Parathyroid adenoma (tissue), 2 donors: ENCODE results near the gene ARPIN.
A peak's percentile ranks its signal among the peaks of the same experiment; 100 is the strongest.
"Not testable (repeated sequence)": the region's sequence is repeated elsewhere in the genome, so short reads cannot be mapped to it uniquely, and the experiment has no call there.

Source experiments
- H2AFZ ChIP-seq: fragments of 300-600 bp; sonication (generic); one replicate; pipeline ENCODE4 v1.7.0; 2017; ENCODE audit warnings: antibody characterized with exemption, mild to moderate bottlenecking
- H3K27ac ChIP-seq: fragments of 300-600 bp; sonication (generic); one replicate; pipeline ENCODE4 v1.7.0; 2017
- H3K27me3 ChIP-seq: fragments of 300-600 bp; sonication (generic); one replicate; pipeline ENCODE4 v1.7.0; 2017; ENCODE audit warnings: low read length; ENCODE audit not compliant: control insufficient read depth, insufficient read depth
- H3K36me3 ChIP-seq: fragments of 300-600 bp; sonication (generic); one replicate; pipeline ENCODE4 v1.7.0; 2017; ENCODE audit warnings: low read length; ENCODE audit not compliant: control insufficient read depth, insufficient read depth
- H3K4me1 ChIP-seq: fragments of 300-600 bp; sonication (generic); one replicate; pipeline ENCODE4 v1.7.0; 2017; ENCODE audit warnings: control low read depth
- H3K4me2 ChIP-seq: fragments of 300-600 bp; sonication (generic); one replicate; pipeline ENCODE4 v1.7.0; 2017; ENCODE audit warnings: low read length
- H3K4me3 ChIP-seq: fragments of 300-600 bp; sonication (generic); one replicate; pipeline ENCODE4 v1.7.0; 2017; ENCODE audit warnings: low read depth, low read length
- H3K79me2 ChIP-seq: fragments of 300-600 bp; sonication (generic); one replicate; pipeline ENCODE4 v1.7.0; 2017; ENCODE audit warnings: control low read depth
- H3K9ac ChIP-seq: fragments of 300-600 bp; sonication (generic); one replicate; pipeline ENCODE4 v1.7.0; 2017; ENCODE audit warnings: mild to moderate bottlenecking
- H3K9me3 ChIP-seq: fragments of 300-600 bp; sonication (generic); one replicate; pipeline ENCODE4 v1.7.0; 2017; ENCODE audit warnings: low read length; ENCODE audit not compliant: control insufficient read depth
- CTCF ChIP-seq: fragments of 300-600 bp; sonication (generic); IDR thresholded peaks from one replicate; pipeline ENCODE4 v1.7.0; 2017; ENCODE audit warnings: antibody characterized with exemption, mild to moderate bottlenecking
- donor health status: primary hyperparathyroidism.

ARPIN gene

GRCh38 chr15:89874926-89875564 lies 37.7 kb downstream of the ARPIN start:
- H3K4me1 ChIP-seq, result no peaks in the 10 kb centered on the region
- TF ChIP-seq CTCF, result peak; percentile 70
- no peaks in the 10 kb centered on the region for H3K27me3 ChIP-seq
- H3K79me2 ChIP-seq, result no peaks in the 10 kb centered on the region
- H3K27ac ChIP-seq, result no peak overlapping the region
- H3K4me2 ChIP-seq, result no peak overlapping the region
- H3K36me3 ChIP-seq, result no peaks in the 10 kb centered on the region
- no peak overlapping the region for H2AFZ ChIP-seq
- H3K9ac ChIP-seq, result no peak overlapping the region
- H3K9me3 ChIP-seq, result no peaks in the 10 kb centered on the region
- H3K4me3 ChIP-seq, result no peak overlapping the region

- no peak overlapping the region for H2AFZ ChIP-seq
- H3K9ac ChIP-seq, result no peak overlapping the region
- no peaks in the 10 kb centered on the region for H3K4me1 ChIP-seq
- H3K4me3 ChIP-seq, result no peak overlapping the region
- no peaks in the 10 kb centered on the region for H3K9me3 ChIP-seq
- no peaks in the 10 kb centered on the region for H3K27me3 ChIP-seq
- no peak overlapping the region for H3K4me2 ChIP-seq
- no peaks in the 10 kb centered on the region for H3K36me3 ChIP-seq
- H3K27ac ChIP-seq, result no peak overlapping the region
- no peak for TF ChIP-seq CTCF
- no peaks in the 10 kb centered on the region for H3K79me2 ChIP-seq
These were observed 42.0 kb downstream of the ARPIN start for GRCh38 chr15:89870688-89871288.

GRCh38 chr15:89870006-89870405 lies 42.7 kb downstream of the ARPIN start:
- no peaks in the 10 kb centered on the region for H3K27me3 ChIP-seq
- H3K9me3 ChIP-seq, result no peaks in the 10 kb centered on the region
- TF ChIP-seq CTCF, result no peak
- H3K4me1 ChIP-seq, result no peaks in the 10 kb centered on the region
- H3K4me3 ChIP-seq, result no peak overlapping the region
- no peaks in the 10 kb centered on the region for H3K79me2 ChIP-seq
- no peak overlapping the region for H3K4me2 ChIP-seq
- no peak overlapping the region for H2AFZ ChIP-seq
- H3K9ac ChIP-seq, result no peak overlapping the region
- no peak overlapping the region for H3K27ac ChIP-seq
- no peaks in the 10 kb centered on the region for H3K36me3 ChIP-seq

- not testable (repeated sequence) for H3K9me3 ChIP-seq, H3K27me3 ChIP-seq, H3K4me3 ChIP-seq, H3K4me1 ChIP-seq, H3K4me2 ChIP-seq, H3K36me3 ChIP-seq, H3K9ac ChIP-seq, H3K79me2 ChIP-seq, H3K27ac ChIP-seq, H2AFZ ChIP-seq
These were observed 43.3 kb downstream of the ARPIN start for GRCh38 chr15:89869490-89869889.

GRCh38 chr15:89864958-89865739 lies 47.6 kb downstream of the ARPIN start:
- H3K9ac ChIP-seq, result no peak overlapping the region
- TF ChIP-seq CTCF, result no peak
- no peak overlapping the region for H2AFZ ChIP-seq
- no peak overlapping the region for H3K4me3 ChIP-seq
- no peak overlapping the region for H3K27ac ChIP-seq
- no peaks in the 10 kb centered on the region for H3K27me3 ChIP-seq
- H3K9me3 ChIP-seq, result no peaks in the 10 kb centered on the region
- H3K36me3 ChIP-seq, result no peaks in the 10 kb centered on the region
- H3K4me1 ChIP-seq, result peaks cover 3% of the 10 kb centered on the region
- H3K79me2 ChIP-seq, result no peaks in the 10 kb centered on the region
- no peak overlapping the region for H3K4me2 ChIP-seq
